Measurements from ENCODE around the gene PPM1N. TPM values are rescaled to one million over a fixed set of nuclear protein-coding genes. Genes with fewer than 3 reads are reported as not detected.

Gene PPM1N
- polyA plus RNA-seq, 3 donors: 1.3 to 4.3 (median 2.7) TPM

GRCh38 chr19:45451850-45452387, 46.3 kb upstream of the PPM1N start:
- H3K36me3 ChIP-seq (replicated peaks in 1 of 2; ENCODE audit: control insufficient read depth in 1 of 2, insufficient read depth in 2 of 2, low read length in 2 of 2): no peaks in the 10 kb centered on the region
- Mint-ChIP-seq H3K4me1 (peaks cover 65% of the 10 kb centered on the region), H3K27me3 (ENCODE audit: low read depth in 3 of 3) (peaks cover 18 to 31% (median 19%) of the 10 kb centered on the region in 3 donors), H3K36me3 (peaks cover 0 to 7% of the 10 kb centered on the region in 2 donors), H3K27ac (peak overlapping the region; percentile 88 to 99 (median 97)), H3K4me3 (peak overlapping the region; percentile 89 to 94), H3K9me3 (peaks cover 0 to 7% (median 0%) of the 10 kb centered on the region in 7 donors)
- no peak overlapping the region for H3K9ac ChIP-seq (ENCODE audit: insufficient read depth, low read length, poor library complexity, severe bottlenecking)
- H4K20me1 ChIP-seq (ENCODE audit: insufficient read depth, low read length): no peaks in the 10 kb centered on the region
- intact Hi-C loops (cut with micrococcal nuclease): loop anchor here in 1 of 2 donors (2.0 kb wide), 1 partner anchor 15 kb away; the partner anchor contains the start of gene FOSB
- 73% methylated on average over 7 of the region's 12 CpGs for WGBS (ENCODE audit: insufficient coverage)
- peak overlapping the region in 1 of 2 donors; percentile 93 for H3K27ac ChIP-seq (ENCODE audit: low read depth in 1 of 2, low read length in 2 of 2)
- H3K27me3 ChIP-seq (ENCODE audit: control insufficient read depth in 2 of 2, insufficient read depth in 2 of 2, low read length in 2 of 2): peaks cover 0 to 13% of the 10 kb centered on the region in 2 donors
- no peaks in the 10 kb centered on the region for H3K79me2 ChIP-seq (ENCODE audit: insufficient read depth, low read length)
- no peak for TF ChIP-seq CTCF (IDR thresholded peaks at IDR 0.05)
- H3K4me3 ChIP-seq (replicated peaks in 1 of 3; ENCODE audit: low read depth in 2 of 3, low read length in 3 of 3): peak overlapping the region in 1 of 3 experiments; percentile 67
- H3K4me2 ChIP-seq (replicated peaks; ENCODE audit: extremely low read depth, low read length, poor library complexity, severe bottlenecking): peak overlapping the region; percentile 76
- no peak overlapping the region for H2AFZ ChIP-seq (ENCODE audit: insufficient read depth, low read depth, low read length, poor library complexity, severe bottlenecking)
- H3K4me1 ChIP-seq (ENCODE audit: control insufficient read depth in 1 of 2, insufficient read depth in 2 of 2, low read length in 2 of 2): peaks cover 57 to 64% of the 10 kb centered on the region in 2 donors
- DNase-seq: no peak
- H3K9me3 ChIP-seq (replicated peaks in 1 of 2; ENCODE audit: control insufficient read depth in 1 of 2, insufficient read depth in 1 of 2, low read length in 2 of 2): no peaks in the 10 kb centered on the region

GRCh38 chr19:45455707-45456499, 42.3 kb upstream of the PPM1N start:
- H3K27ac Mint-ChIP-seq: peak overlapping the region; percentile 97 to 99 (median 98)
- H3K4me1 Mint-ChIP-seq: peaks cover 51% of the 10 kb centered on the region
- Histone ChIP-seq H3K9me3 (replicated peaks in 1 of 2; ENCODE audit: control insufficient read depth in 1 of 2, insufficient read depth in 1 of 2, low read length in 2 of 2) (no peaks in the 10 kb centered on the region), H3K9ac (ENCODE audit: insufficient read depth, low read length, poor library complexity, severe bottlenecking) (peak overlapping the region; percentile 78), H3K27me3 (ENCODE audit: control insufficient read depth in 2 of 2, insufficient read depth in 2 of 2, low read length in 2 of 2) (peaks cover 0 to 13% of the 10 kb centered on the region in 2 donors), H3K4me1 (ENCODE audit: control insufficient read depth in 1 of 2, insufficient read depth in 2 of 2, low read length in 2 of 2) (peaks cover 56 to 61% of the 10 kb centered on the region in 2 donors), H3K4me3 (replicated peaks in 1 of 3; ENCODE audit: low read depth in 2 of 3, low read length in 3 of 3) (peak overlapping the region in 1 of 3 experiments; percentile 11), H2AFZ (ENCODE audit: insufficient read depth, low read depth, low read length, poor library complexity, severe bottlenecking) (no peak overlapping the region), H4K20me1 (ENCODE audit: insufficient read depth, low read length) (no peaks in the 10 kb centered on the region), H3K79me2 (ENCODE audit: insufficient read depth, low read length) (no peaks in the 10 kb centered on the region), H3K4me2 (replicated peaks; ENCODE audit: extremely low read depth, low read length, poor library complexity, severe bottlenecking) (peak overlapping the region; percentile 40), H3K36me3 (replicated peaks in 1 of 2; ENCODE audit: control insufficient read depth in 1 of 2, insufficient read depth in 2 of 2, low read length in 2 of 2) (no peaks in the 10 kb centered on the region), H3K27ac (ENCODE audit: low read depth in 1 of 2, low read length in 2 of 2) (peak overlapping the region; percentile 92)
- intact Hi-C loops (cut with micrococcal nuclease): loop anchor here (1.0 to 2.0 kb wide), 3 partner anchors 11 to 17 kb away; partner anchors contain the start of gene FOSB (in 1 of the 2)
- peaks cover 0 to 7% of the 10 kb centered on the region in 2 donors for H3K36me3 Mint-ChIP-seq
- H3K4me3 Mint-ChIP-seq: peak overlapping the region; percentile 60 to 75
- peaks cover 0 to 7% (median 0%) of the 10 kb centered on the region in 7 donors for H3K9me3 Mint-ChIP-seq
- peak; percentile 98 to 100 (median 98) for DNase-seq
- no peak for TF ChIP-seq CTCF (IDR thresholded peaks at IDR 0.05)
- H3K27me3 Mint-ChIP-seq (ENCODE audit: low read depth in 3 of 3): peaks cover 19 to 22% (median 19%) of the 10 kb centered on the region in 3 donors
- WGBS (ENCODE audit: insufficient coverage): under 1% methylated on average over 16 of the region's 27 CpGs

Data from CD14-positive monocyte (primary cell).